NCI-H1048 (cell line): Measurements from ENCODE around the gene LIN37.
A peak's percentile ranks its signal among the peaks of the same experiment; 100 is the strongest.

Experiments used
- DNase-seq: peaks from one replicate; lab custom pipeline; 2025; lab: John Stamatoyannopoulos, UW

The LIN37 gene, protein sequence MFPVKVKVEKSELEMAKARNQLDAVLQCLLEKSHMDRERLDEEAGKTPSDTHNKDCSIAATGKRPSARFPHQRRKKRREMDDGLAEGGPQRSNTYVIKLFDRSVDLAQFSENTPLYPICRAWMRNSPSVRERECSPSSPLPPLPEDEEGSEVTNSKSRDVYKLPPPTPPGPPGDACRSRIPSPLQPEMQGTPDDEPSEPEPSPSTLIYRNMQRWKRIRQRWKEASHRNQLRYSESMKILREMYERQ

DNA sequence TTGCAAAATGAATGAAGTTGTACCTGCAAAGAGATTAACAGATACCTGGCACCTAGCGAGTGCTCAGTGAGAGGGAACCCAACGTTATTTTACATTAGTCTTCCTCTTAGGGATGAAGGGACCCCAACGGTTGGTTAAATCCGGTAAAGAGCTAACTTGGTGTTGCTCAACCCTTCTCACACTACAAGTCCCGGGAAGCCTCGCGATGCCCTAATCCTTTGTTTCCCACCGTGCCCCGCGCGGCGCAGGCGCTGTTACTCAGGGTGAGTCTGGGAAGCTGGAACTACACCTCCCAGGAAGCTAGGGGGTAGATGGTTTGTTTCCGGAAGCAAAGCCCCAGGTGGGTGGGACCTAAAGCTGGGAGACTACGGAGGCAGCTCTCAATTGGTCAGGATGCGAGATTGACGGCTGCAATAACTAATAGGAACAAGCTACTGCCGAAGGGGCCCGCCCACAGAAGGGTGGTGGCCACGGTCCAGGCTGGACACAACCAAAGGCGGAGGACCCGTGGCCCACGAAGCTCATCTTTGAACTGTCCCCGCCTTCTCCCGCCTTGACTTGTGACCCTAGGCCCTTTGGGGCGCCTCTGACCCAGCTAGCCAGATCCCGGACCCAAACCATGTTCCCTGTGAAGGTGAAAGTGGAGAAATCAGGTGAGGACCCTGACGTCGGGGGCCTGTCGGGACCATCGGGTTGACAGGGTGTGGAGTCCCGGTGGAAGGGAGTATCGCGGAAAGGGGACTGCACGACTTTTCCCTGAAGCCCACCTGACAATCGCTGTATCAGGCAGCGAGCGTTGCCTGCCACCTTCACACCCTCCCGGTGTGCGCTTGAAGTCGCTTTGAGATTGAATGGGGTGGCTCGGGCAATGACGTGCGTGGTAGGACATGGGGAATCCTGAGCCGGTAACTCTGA lies at the start of gene LIN37:
TSS of gene LIN37 (plus strand) at position 471 of the 915 bp plus-strand sequence. CDS start at position 620, 149 bp downstream.
- peak; percentile 94 for DNase-seq

DNA sequence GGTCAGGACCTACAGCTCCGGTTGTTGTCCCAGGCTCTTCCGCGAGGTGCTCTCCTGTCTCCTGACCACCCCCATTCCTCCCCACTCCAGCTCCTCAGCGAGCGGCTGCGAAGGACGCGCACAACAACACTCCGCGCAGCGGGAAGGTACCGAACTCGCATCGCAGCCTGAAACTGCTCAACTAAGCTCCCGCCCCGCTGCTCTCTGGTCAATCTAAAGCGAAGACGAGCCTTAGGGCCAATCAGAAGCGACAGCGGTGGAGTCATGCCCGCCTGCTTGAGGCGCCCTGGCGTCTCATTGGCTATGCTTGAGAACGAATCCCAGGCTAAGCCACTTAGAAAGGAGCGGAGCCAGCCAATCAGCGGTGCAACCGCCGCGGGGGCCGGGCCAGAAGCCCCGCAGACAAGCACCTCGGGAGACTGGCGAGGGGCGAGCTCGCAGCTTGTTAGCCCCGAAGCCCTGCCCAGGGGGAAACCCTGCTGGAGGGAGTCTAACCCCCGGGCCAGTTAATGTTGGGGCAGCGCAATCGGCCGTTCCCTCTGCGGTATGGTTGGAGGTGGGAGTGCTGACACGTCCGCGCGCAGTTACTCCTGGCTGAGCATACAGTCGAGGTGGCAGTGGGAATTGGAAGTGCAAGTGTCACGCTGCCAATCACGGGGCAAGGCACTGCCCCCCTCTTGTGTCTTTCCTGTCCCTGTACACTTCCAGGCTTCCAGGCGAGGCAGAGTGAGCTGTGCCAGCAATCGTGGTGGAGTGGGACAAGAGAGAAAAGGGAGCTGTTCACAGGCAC lies 46.0 kb upstream of the LIN37 start:
- peak; percentile 79 for DNase-seq

DNA sequence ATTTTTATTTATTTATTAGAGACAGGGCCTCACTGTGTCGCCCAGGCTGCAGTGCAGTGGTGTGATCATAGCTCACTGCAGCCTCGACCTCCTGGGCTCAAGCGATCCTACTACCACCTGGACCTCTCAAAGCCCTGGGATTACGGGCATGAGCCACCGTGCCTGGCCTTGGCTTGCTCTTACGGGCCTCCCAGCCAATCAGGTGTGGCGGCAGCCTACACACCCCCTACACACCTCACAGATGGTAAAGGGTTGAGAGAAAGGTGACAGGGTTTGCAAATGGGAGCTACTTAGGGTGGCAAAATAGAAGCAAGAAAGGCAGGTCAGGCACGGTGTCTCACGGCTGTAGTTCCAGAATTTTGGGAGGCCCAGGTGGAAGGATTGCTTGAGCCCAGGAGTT lies 45.0 kb upstream of the LIN37 start:
- no peak for DNase-seq

DNA sequence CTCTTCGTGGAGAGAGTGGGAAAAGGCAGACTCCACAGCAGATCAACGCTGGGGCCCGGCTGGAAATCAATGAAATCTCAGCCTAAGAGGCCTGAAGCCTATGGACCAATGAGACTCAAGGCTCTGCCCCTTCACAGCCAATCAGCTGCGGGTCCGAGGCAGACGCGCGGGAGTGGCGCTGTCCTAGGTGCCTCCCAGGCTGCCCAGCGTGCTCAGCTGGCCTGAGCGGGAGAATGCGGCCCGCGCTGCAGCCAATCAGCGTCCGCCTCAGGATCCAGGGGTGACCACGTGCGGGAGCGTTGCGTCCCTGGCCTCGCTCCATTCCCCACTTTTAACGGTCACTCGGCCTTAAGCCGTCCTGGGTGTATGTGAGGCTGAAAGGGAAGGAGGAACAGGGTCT lies 44.2 kb upstream of the LIN37 start, which contains the start of gene ZBTB32:
TSS of gene ZBTB32 (plus strand) at position 341 of the 400 bp plus-strand sequence. CDS start 10,069 bp downstream, outside the sequence.
- DNase-seq = peak; percentile 79

DNA sequence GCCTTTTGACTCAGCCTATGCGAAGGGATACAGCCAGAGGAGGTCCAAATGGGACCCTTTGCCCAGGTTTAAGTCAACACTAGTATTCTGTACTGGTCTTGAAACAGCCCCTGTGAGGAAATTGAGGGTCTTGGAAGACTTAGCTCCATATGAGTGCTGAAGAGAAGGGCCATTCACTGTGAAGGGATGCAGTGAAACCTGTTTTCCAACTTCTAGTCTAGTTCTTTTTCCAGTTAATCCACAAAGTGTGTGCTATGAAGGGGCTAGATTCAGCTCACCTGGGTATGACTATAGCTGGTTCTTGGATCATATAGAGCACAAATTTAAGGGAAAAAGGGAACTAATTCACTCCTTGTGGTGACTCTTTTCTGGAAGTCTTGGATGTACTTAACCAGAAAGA lies 40.0 kb upstream of the LIN37 start:
- no peak for DNase-seq

DNA sequence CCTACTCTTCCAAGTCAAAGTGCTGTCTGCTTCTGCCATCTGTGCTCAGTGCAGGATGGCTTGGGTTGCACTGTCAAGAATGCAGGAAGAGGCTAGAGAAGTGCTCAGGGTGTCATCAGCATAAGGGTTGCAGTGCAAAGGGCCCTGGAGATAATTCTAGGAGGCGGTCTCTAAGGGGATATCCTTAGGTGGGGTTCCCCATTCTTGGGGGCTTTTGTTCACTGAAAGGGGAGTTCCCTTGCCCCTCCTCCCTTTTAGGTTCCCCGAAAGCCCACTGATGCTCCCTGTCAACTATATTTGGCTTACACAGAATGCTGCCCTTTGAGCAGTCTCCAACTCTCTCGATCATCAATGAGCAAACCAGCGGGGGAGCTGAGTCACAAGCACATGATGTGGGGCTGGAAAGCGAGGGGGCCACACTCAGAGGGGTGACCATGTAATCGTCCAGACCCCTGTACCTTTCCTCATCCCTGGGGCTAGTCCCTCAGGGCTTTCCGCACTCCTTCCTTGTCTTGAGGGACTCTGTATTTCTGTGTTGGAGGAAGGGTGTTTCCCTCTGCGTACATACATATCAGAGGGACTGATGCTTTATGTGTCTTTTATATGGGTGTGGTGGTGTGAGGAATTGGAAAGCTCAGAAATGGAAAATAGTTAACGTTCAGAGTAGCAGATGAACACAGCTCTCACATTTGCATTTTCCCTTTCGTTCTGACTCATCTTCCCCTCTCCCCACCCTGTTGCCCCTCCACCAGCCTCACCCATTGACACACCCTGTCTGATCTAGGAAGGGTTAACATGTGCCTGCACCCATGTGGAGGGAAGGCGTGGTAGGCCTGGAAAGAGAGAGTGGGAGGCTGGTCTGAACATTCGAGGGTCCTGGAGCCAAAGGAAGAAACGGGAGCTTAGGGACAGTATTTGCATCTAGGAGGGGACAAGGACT lies 37.3 kb upstream of the LIN37 start:
- no peak for DNase-seq

DNA sequence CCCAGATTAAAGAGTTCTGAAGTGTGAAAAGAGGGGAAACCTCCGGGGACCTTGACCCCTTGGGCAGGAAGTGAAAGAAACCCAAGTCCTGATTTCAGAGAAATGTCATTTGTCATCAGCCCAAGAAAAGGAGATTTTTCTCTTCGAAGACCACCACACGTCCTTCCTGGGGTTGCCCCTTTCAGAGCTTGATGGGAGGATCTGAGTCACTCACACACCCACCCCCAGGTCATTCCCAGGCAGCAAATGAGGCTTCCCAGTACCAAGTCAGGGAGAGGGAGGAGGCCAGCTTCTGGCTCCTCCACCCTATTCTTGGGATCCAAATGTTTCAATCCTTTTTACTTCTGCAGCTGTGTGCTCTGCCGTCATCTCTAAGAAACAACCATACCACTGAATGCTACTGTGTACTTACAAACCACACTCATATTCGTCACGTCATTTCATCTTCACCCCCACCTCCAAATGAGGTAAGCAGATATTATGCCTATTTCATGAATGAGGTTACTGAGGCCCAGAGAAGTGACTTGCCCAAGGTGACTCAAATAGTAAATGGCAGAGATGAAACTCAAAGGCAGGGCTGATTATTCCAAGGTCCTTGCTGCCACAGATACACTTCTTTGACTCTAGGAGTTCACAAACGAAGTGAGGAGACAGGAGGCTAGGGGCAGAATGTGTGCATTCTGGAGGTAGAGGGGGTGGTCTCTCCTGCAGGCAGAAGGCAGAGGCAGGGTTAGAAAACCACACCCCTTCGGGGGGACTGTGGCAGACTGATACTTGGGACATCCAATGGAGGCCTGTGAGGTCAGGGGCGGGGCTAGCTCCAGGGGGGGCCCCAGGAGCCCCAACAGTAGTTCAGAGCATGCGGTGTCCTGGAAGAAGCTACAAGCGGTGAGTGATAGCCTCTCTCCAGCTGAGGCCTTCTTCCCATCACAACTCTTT lies 35.5 kb upstream of the LIN37 start:
- no peak for DNase-seq

DNA sequence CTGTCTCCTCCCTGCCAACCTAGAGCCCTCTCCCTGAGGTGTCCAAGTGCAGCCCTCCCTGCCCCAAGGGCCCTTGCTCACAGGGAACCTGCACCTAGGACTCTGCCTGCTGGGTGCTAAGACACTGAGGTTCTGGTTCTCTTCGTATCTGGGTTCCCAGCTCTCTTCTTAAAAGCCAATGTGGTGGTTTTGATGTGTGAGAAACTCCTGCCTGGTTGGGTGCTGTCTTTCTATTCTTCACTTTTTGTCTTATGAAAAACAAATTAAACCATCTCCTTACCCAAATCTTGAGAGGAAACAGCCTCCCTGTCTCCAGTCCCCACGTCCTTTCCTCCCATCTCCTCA lies 34.9 kb upstream of the LIN37 start:
- no peak for DNase-seq

DNA sequence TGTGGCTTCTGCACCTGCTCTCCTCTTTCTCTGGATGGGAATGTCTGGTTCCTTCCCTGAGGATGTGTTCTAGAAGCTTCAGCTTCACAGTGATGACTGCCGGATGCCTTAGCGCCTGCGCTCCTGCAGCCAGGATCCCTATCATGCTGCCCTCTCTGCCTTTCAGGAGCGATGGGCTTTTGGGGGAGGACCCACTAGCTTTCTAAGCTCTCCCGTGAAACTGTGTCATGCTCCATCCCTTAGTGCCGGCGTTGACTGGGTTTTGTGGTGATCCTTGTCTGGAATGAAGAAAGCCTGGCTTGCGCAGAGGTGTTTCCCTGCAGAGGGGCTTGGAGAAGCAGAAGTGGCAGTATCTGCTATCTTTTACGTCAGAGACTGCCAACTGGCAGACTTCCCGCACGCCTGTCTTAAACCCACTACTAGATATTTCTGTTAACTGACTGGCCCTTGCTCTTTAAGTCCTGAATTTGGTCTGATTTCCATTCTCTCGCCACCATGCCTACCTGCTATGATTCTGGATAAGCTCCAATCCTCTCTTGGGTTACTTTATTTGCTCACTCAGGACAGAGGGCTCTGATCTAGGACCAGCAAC lies 34.4 kb upstream of the LIN37 start:
- no peak for DNase-seq

DNA sequence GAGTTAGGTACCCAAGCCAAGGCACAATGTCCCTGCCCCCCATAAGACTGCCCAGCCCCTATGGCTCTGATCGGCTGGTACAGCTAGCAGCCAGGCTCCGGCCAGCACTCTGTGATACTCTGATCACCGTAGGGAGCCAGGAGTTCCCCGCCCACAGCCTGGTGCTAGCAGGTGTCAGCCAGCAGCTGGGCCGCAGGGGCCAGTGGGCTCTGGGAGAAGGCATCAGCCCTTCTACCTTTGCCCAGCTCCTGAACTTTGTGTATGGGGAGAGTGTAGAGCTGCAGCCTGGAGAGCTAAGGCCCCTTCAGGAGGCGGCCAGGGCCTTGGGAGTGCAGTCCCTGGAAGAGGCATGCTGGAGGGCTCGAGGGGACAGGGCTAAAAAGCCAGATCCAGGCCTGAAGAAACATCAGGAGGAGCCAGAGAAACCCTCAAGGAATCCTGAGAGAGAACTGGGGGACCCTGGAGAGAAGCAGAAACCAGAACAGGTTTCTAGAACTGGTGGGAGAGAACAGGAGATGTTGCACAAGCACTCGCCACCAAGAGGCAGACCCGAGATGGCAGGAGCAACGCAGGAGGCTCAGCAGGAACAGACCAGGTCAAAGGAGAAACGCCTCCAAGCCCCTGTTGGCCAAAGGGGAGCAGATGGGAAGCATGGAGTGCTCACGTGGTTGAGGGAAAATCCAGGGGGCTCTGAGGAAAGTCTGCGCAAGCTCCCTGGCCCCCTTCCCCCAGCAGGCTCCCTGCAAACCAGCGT lies 33.6 kb upstream of the LIN37 start:
- no peak for DNase-seq

DNA sequence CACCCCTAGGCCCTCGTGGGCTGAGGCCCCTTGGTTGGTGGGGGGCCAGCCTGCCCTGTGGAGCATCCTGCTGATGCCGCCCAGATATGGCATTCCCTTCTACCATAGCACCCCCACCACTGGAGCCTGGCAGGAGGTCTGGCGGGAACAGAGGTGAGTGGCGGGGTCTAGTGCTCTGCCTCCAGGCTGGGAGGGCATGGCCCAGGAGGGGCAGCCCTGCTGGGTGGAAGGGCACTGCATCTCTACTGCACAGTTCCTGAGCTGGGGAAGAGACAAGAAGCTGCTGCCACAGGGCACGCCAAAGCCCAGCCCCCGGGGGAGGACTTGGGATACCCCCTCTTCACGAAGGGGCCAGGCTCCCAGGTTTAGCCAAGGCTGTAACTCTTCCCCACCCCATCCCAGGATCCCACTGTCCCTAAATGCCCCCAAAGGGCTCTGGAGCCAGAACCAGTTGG lies 33.0 kb upstream of the LIN37 start:
- no peak for DNase-seq

DNA sequence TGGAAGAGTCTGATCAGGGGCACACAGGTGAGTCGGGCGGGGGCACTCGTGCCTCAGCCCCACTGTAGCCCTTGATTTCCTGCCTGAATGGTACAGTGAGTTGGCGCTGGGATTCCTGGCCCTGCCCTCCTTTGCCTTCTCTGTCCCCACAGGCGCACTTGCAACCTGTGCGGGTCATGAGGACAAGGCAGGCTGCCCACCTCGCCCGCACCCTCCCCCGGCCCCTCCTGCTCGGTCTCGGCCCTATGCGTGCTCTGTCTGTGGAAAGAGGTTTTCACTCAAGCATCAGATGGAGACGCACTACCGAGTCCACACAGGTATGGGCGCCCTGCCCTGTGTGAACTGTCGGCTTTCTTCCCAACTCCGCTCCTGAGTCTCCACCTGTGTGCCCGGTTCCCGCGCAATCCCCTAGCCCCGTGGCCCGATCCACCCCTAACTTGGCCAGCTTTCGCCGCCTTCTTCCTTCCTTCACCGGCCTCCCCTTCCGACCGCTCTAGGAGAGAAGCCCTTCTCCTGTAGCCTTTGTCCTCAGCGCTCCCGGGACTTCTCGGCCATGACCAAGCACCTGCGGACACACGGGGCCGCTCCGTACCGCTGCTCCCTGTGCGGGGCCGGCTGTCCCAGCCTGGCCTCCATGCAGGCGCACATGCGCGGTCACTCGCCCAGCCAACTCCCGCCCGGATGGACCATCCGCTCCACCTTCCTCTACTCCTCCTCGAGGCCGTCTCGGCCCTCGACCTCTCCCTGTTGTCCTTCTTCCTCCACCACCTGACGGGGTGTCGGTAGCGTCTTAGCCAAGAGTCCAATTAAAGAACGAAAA lies 32.2 kb upstream of the LIN37 start:
- no peak for DNase-seq

DNA sequence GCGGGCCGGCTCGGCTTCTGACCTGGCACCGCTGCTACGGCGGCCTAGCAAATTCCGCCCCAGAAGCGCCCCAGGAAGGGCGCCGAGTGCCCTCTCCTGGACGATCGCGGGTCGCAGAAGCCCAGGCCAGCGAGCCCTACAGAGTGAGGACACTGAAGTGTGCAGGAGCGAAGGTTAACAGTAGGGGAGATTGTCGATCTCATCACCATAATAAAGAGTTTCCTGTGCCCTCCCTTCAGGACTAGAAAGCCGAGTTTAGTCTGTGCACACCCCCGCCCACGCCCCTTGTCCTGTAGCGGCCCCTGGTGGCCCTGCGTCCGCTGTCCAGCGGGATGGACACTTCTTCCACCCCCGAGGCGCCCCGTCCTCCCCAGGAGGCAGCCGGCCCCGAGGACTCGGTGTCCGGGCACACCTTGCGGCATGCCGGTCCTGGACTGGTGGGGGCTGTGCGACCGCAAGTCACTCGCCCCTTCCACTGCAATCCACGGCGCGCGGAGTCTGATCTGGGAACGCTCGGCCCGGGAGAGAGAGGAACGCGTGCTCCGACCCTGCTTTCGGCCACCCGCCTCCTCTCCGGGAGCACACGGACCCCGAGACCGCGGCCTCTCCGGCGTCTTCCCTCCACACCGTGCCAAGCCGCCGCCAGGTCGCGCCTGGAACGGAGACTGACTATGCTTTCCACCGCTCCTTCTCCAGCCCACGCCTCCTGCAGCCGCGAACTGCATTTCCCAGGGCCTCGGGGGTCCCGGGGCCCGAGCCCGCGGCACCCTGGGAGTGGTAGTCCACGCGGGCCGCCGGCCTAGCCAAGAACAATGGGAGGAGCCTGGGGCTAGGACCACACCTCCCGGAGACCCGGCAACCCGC lies 31.3 kb upstream of the LIN37 start:
- DNase-seq = peak; percentile 22

DNA sequence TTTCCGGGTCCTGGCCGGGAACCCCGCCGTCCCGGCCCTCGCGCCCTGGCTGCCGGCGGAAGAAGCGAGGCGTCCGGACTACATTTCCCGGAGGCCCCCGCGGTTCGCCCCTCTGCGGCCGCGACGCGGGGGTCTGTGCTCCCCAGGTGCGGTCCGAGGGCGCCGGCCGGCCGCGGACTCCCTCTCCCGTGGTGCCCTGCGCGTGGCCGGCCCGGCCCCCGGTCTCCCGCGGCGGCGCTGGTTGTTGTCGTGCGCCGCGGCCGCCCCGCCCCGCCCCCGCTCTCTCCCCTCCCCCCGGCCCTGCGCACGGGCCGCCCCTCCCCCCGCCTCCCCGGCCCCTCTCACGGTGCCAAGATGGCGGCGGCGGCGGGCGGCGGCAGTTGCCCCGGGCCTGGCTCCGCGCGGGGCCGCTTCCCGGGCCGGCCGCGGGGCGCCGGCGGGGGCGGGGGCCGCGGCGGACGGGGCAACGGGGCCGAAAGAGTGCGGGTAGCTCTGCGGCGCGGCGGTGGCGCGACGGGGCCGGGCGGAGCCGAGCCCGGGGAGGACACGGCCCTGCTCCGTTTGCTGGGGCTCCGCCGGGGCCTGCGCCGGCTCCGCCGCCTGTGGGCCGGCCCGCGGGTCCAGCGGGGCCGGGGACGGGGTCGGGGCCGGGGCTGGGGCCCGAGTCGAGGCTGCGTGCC lies 30.6 kb upstream of the LIN37 start, which contains the start of gene KMT2B:
TSS of gene KMT2B (plus strand) at position 339 of the 680 bp plus-strand sequence. CDS start at position 355, 16 bp downstream.
- peak; percentile 93 for DNase-seq

DNA sequence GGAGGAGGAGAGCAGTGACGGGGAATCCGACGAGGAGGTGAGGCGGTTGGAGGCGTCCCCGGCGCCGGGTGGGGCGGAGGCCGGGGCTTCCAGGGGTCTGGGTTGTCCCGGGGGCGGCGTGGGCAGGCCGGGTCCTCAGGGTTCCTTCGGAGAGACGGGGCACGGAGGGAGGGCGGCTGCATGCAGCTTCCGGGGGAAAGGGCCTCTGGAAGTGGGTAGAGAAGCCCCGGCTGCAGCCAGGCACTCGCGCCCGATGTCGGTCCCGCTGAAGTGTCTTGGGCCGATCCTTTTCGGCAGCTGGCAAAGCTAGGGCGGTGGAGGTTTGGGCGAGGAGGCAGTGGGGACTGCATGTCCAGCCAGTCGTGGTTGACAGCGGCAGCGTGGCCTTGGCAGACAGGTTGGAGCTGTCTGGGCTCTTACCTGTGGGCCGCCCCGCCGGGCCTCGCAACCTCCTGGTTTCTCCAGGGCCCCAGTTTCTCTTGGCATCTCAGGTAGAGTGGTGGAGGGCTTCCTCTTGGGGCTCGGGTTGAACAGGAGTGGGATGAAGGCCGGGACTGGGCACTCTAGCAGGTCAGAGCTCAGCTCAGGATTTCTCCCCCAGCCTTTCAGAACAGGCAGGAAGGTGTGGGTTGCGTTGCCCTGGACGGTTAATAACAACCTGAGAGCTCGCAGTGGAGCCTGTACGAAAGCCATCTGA lies 29.9 kb upstream of the LIN37 start:
- DNase-seq = no peak
